ENCODE results near the gene PIK3CB.
A peak's percentile ranks its signal among the peaks of the same experiment; 100 is the strongest.
"Not testable (repeated sequence)": the region's sequence is repeated elsewhere in the genome, so short reads cannot be mapped to it uniquely, and the experiment has no call there.

Gene PIK3CB

DNA sequence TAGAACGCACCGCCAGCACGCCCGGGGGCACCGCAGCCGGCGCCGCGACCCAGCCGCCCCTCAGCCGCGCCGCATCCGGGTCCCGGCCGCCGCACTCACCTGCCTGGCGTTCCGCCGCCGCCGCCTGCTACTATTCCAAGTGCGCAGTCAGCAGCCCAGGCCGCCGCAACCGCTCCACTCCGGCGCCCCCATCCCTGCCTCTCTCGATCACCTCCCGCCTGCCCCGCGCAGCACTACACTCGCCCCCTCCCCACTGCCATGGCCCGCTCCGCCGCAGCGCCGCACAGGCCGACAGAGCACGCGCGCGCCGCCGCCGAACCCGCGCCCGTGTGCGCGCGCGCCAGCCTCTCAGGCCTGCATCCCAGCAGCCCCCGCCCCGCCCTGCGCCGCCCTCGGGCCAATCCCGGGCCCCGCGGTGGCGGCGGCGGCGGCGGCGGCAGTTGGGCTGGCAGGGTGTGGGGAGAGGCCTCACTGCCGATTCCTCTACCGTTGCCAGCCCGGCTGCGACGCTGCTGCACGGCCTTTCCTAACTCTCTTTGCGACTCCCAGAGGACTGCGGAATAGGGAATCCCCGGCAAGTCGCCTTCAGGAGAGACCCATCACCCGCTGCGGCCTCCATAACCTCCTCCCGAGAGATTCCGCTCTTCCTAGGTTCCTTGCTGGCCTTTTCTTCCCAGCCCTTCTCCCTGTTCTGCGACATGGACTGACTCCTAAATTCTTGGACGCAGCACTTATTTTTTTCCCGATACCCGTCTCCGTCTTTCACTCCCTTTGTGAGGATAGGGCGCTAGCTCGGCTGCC is at the start of gene PIK3CB:
Gene PIK3CB, minus strand, starts transcription at position 333 of the 801 bp plus-strand sequence. CDS start 75,585 bp downstream, outside the sequence.
- peak; percentile 86 for DNase-seq

DNA sequence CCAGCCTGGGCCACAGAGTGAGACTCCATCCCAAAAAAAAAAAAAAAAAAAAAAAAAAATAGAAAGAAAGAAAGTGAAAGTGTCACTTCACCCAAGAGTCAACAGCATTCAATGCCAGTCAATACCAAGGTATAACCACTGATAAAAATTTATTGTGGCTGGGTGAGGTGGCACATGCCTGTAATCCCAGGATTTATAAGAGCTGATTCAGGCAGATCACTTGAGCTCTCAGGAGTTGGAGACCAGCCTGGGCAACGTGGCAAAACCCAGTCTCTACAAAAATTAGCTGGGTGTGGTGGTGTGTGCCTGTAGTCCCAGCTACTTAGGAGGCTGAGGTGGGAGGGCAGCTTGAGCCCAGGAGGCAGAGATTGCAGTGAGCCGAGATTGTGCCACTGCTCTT is 46.5 kb upstream of the PIK3CB start:
- no peak for DNase-seq

DNA sequence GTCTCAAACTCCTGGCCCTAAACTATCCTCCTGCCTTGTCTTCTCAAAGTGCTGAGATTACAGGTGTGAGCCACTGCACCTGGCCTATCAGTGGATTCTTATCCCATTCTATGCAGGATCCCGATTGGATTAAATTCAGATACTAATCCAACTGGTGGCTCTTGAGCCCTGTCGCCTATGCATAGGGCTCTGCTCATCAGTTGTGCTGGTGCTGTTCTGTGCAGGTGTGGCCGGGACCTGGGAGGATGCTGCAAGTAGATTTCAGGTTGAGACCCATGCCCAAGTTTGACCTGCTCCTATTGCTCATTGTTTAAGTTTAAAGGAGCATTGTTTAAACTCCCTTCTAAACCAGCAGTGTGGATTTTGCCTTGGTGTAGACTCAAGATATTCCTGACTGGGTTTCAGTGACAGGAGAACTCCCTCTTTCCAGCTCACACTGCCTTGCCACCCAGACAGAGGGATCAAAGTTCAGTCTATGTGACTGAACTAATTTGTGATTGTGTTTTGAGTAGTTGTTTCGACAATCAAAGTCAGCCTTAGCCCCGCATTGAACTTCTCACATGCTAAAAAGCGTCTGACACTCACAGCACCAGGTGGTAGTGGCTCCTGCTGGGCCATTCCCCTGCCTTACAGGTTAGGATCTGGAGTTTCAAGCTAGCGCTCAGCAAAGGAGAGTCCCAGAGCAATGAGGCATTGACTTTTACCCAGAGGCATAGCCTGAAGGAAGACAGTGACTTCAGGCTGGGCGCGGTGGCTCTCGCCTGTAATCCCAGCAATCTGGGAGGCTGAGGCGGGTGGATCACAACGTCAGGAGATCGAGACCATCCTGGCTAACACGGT is 45.0 kb upstream of the PIK3CB start:
- no peak for DNase-seq

- no peak for DNase-seq
Observed at GRCh38 chr3:138877226-138877625, 42.5 kb upstream of the PIK3CB start.

DNA sequence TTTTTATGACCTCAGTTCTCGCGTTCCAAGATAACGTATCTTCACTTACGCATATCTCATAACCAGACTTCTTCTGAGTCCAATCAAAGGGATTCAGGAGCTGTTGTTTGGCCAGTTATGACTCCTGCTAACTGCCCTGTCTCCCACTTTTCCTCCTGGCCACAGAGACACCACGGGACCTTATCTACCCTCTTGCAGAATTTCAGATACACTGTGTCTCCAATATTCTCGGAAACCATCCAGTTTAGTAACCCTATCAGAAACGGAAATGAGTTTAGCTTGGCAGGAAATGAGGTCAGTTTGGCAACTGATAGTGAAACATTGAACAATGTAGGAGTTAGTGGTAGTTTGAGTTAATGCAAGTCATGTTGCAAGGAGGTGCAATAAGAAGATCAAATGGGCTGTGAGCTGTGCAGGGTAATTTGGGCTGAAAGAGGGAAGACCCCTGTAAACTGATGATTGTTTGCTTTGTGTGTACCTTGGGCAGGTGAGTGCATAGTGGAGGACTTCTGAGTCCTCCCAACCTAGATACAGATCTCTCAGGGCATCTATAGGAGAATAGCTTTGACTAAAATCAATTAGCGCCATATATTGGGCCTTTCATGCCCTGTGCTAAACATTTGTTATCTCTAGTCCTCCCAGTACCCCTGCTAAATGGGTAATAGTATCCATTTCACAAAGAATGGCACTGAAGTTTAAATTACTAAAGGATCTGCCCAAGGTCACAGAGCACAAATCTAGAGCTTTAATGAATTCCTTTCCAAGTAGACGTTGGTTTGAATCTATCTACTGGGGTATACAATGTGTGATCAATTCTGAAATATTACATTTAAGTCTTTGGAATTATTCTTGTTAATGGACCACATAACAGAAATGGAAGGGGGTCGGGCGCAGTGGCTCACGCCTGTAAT is 41.3 kb upstream of the PIK3CB start:
- DNase-seq = no peak

DNA sequence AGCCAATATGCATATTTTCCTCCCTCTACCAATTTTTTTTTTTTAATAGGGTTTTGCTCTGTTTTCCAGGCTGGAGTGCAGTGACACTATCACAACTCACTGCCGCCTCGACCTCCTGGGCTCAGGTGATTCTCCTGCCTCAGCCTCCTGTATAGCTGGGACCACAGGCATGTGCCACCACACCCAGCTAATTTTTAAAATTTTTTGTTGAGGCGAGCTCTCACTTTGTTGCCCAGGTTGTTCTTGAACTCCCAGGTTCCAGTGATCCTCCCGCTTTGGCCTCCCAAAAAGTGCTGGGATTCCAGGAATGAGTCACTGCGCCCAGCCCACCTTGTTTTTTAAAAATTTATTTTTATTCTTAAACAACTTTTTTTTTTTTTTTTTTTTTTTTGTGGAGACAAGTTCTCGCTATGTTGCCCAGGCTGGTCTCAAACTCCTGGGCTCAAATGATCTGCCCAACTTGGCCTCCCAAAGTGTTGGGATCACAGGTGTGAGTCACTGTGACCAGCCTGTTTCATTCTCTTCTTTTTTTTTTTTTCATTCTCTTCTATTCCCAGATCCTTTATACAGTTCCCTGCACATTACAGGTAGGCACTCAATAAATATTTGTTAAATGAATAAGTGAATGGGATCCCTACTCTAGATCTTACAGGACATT is 40.5 kb upstream of the PIK3CB start:
- DNase-seq = no peak

GRCh38 chr3:138873471-138874278 is 38.9 kb upstream of the PIK3CB start:
- no peak for DNase-seq

DNA sequence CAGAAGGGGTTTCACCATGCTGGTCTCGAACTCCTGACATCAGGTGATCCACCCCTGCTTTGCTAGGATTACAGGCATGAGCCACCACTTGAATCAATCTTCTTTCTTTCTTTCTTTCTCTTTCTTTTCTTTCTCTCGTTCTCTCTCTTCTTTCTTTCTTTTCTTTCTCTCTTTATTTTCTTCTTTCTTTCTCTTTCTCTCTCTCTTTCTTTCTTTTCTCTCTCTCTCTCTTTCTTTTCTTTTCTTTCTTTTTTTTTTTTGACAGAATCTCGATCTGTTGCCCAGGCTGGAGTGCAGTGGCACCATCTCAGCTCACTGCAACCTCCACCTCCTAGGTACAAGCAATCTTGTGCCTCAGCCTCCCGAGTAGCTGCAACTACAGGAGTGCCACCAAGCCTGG is 37.9 kb upstream of the PIK3CB start:
- DNase-seq = no peak

DNA sequence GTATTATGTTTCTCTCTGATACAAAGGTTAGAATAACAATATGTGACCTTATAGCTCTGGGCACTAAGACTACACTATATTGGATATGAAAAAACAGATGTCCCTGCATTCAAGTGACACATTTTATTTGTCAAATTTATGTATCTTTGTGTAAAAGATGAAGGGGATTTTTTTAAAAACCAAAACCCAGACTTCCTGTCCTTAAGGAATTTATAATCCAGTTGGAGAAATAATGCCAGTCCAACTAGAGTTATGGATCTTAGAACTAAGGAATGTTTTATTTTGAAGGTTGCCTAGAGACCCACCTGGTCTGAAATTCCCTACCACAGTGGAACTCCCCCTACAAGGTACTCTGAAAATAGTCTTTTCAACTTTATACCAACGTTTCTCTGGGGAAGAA is 33.3 kb upstream of the PIK3CB start:
- no peak for DNase-seq

DNA sequence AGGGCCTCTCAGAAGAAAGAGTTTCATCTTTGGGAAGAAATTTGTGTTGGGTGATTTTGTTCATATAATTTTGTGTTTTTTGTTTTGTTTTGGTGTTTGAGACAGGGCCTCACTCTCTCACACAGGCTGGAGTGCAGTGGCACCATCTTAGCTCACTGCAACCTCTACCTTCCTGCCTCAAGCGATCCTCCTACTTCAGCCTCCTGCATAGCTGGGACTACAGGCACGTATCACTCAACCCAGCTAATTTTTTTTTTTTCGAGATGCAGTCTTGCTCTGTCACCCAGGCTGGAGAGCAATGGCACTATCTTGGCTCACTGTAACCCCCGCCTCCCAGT is 29.0 kb upstream of the PIK3CB start:
- no peak for DNase-seq

DNA sequence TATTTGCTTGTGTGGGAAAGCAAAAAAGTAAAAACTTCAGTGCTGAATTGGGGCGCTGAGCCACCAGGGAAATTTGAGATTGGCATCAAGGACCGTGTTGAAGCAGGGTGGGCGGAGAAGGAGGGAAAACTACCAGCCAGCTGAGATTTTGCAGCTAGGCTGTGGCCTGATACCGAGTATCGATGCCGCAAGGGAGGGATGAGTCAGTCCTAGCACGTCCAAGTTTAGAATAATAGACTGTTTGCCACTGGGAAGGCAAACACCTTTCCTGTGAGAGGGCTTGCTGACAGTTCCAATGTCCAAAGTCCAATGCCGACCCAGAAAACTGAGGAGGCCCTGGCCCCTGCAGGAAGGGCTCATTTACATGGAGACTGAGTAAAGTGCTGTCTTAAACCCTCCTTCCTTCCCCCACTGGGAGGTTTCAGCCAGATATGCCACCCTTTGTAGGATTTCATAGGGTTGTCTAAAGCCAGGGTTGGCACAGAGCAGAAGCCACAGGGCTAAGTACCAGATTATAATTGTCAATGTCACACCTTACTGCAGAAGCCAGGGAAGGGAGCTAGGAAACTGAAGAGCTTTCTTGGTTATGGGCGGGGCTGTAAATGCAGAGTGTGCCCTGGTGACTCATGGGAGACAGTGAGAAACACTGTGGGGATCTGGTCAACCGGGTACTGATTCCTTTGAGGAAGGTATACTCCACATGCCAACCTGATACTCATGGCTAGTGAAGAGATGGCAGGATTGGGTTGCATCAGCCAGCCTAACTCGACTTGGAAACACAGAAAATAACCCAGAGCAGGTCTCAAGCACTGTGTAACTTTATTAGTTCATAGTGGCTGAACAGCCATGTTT is 28.4 kb upstream of the PIK3CB start:
- DNase-seq = peak; percentile 59

DNA sequence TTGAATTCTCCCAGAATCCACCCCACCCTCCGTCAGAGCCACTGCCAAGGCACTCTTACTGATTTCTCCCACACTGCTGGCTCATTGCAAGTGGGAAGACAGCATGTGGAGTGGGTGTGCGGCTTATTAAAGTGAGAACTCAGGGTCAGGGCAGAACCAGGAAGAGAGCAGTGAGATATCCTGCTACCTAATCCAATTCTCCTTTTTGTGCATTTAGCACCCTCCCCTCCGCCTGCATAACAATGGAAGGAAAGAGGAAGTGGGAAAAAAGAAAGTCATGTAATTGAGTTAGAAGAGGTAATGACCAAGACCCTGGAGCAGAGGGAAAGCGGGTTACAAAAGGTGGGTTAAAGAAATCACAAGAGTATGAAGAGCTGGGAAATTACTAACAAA is 27.8 kb upstream of the PIK3CB start:
- no peak for DNase-seq

- DNase-seq = peak; percentile 80
Observed at GRCh38 chr3:138861798-138862197, 27.1 kb upstream of the PIK3CB start.

GRCh38 chr3:138856799-138857198 is 22.1 kb upstream of the PIK3CB start:
- no peak for DNase-seq

- no peak for DNase-seq
Observed at GRCh38 chr3:138854940-138855339, 20.2 kb upstream of the PIK3CB start.

- no peak for DNase-seq
Observed at GRCh38 chr3:138854204-138854603, 19.5 kb upstream of the PIK3CB start.

- peak; percentile 33 for DNase-seq
Observed at GRCh38 chr3:138850151-138850550, 15.4 kb upstream of the PIK3CB start.

- no peak for DNase-seq
Observed at GRCh38 chr3:138849222-138849940, 14.7 kb upstream of the PIK3CB start.

- no peak for DNase-seq
Observed at GRCh38 chr3:138848696-138849095, 14.0 kb upstream of the PIK3CB start.

- DNase-seq = not testable (repeated sequence)
Observed at GRCh38 chr3:138846824-138847223, 12.1 kb upstream of the PIK3CB start.

Measured in fibroblast of skin of right quadriceps (primary cell).